ENCODE measurements around the gene ELF2.

DNA sequence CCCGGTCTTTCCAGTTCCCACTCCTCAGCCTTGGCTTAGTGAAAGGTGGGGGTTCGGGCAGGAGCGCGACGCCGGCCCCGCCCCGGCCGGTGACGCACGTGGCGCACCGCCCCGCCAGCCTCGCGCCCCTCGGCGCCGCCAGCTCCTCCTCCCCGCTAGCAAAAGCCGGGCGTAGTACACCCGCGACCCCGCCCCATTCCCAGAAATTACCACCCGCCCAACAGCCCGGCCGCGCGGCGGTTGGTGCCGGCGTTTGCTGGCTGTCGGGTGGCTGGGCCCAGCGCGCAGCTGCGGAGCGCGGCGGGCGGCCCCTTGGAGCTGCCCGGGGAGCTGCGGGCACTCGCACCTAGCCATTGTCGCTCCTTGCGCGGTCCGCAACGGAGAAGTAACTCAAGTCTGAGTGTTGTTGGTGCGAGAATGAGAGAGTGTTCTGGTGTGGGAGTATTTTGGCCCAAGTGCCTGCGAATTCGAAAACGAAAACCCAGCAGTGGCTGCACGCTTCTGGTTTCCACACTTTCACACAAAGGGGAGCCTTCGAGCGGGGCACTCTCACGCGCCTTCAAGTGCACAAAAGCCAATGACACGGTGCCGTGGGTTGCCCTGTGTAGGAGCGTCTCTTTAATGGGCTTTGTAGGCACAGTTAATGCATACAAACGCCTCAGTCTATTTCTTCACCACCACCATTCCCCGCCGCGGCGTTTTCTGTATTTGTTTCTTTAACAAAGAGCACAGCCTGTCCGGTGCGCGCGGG, 1.0 kb upstream of the ELF2 start:
- TF ChIP-seq, protein P1, sequence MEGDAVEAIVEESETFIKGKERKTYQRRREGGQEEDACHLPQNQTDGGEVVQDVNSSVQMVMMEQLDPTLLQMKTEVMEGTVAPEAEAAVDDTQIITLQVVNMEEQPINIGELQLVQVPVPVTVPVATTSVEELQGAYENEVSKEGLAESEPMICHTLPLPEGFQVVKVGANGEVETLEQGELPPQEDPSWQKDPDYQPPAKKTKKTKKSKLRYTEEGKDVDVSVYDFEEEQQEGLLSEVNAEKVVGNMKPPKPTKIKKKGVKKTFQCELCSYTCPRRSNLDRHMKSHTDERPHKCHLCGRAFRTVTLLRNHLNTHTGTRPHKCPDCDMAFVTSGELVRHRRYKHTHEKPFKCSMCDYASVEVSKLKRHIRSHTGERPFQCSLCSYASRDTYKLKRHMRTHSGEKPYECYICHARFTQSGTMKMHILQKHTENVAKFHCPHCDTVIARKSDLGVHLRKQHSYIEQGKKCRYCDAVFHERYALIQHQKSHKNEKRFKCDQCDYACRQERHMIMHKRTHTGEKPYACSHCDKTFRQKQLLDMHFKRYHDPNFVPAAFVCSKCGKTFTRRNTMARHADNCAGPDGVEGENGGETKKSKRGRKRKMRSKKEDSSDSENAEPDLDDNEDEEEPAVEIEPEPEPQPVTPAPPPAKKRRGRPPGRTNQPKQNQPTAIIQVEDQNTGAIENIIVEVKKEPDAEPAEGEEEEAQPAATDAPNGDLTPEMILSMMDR (IDR thresholded peaks at IDR 0.05; ENCODE audit: poor library complexity, severe bottlenecking), result no peak
- no peak for TF ChIP-seq EZH2 (IDR thresholded peaks at IDR 0.05; ENCODE audit: borderline replicate concordance, insufficient read depth, low read length, poor library complexity, severe bottlenecking)
- TF ChIP-seq RAD21 (conservative IDR thresholded peaks at IDR 0.05), result no peak
- no peak for TF ChIP-seq EP300 (conservative IDR thresholded peaks at IDR 0.05; ENCODE audit: poor library complexity, severe bottlenecking)

Measured in neural cell (in vitro differentiated cells).